ENCODE data around the gene SOX15. TPM values are rescaled to one million over a fixed set of nuclear protein-coding genes. Genes with fewer than 3 reads are reported as not detected.

SOX15 gene
- total and polyA plus RNA-seq, 2 of the 13 experiments (the other 11 are each of a cell fraction or from before 2014, with no cell fraction given), result 0.07 to 0.18 TPM

DNA sequence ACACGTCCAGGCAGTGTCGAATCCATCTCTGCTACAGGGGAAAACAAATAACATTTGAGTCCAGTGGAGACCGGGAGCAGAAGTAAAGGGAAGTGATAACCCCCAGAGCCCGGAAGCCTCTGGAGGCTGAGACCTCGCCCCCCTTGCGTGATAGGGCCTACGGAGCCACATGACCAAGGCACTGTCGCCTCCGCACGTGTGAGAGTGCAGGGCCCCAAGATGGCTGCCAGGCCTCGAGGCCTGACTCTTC is 17.6 kb downstream of the SOX15 start (continued):
- TF ChIP-seq, protein P1, sequence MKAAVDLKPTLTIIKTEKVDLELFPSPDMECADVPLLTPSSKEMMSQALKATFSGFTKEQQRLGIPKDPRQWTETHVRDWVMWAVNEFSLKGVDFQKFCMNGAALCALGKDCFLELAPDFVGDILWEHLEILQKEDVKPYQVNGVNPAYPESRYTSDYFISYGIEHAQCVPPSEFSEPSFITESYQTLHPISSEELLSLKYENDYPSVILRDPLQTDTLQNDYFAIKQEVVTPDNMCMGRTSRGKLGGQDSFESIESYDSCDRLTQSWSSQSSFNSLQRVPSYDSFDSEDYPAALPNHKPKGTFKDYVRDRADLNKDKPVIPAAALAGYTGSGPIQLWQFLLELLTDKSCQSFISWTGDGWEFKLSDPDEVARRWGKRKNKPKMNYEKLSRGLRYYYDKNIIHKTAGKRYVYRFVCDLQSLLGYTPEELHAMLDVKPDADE (CRISPR knock-in tag; IDR thresholded peaks at IDR 0.05), result no peak
- TF ChIP-seq ZNF891 (CRISPR knock-in tag; IDR thresholded peaks at IDR 0.05) (no peak; the same call in 1 of the 2 replicates), HOXA9 (CRISPR knock-in tag; IDR thresholded peaks at IDR 0.05; ENCODE audit: borderline replicate concordance) (no peak), GLI4 (CRISPR knock-in tag; IDR thresholded peaks at IDR 0.05; ENCODE audit: borderline replicate concordance) (no peak), ZNF496 (CRISPR knock-in tag; IDR thresholded peaks at IDR 0.05; ENCODE audit: insufficient replicate concordance) (no peak), ZNF510 (CRISPR knock-in tag; IDR thresholded peaks at IDR 0.05; ENCODE audit: low read depth) (0 out of 2 replicates have a peak, but pooled peaks have one; percentile 16), ZNF234 (CRISPR knock-in tag; conservative IDR thresholded peaks at IDR 0.05) (no peak), U2AF1 (optimal IDR thresholded peaks at IDR 0.05; ENCODE audit: low read depth, low read length) (peak; percentile 66), ZNF878 (CRISPR knock-in tag; IDR thresholded peaks at IDR 0.05) (no peak), ZNF597 (CRISPR knock-in tag; IDR thresholded peaks at IDR 0.05) (no peak), MNT (IDR thresholded peaks at IDR 0.05) (peak; percentile 94), ZNF749 (CRISPR knock-in tag; IDR thresholded peaks at IDR 0.05; ENCODE audit: borderline replicate concordance) (no peak), CENPBD1 (CRISPR knock-in tag; IDR thresholded peaks at IDR 0.05; ENCODE audit: borderline replicate concordance, low read depth) (no peak; the same call in 1 of the 2 replicates), MXI1 (IDR thresholded peaks at IDR 0.05; ENCODE audit: borderline replicate concordance, low read depth, low read length) (peak; percentile 97; the same call in 2 of the 3 replicates), AHR (CRISPR knock-in tag; IDR thresholded peaks at IDR 0.05) (no peak; the same call in 1 of the 2 replicates), PRDM4 (CRISPR knock-in tag; IDR thresholded peaks at IDR 0.05; ENCODE audit: borderline replicate concordance) (no peak), ZNF724P (CRISPR knock-in tag; IDR thresholded peaks at IDR 0.05; ENCODE audit: borderline replicate concordance) (no peak; the same call in 1 of the 2 replicates)
- TF ChIP-seq, protein P2, sequence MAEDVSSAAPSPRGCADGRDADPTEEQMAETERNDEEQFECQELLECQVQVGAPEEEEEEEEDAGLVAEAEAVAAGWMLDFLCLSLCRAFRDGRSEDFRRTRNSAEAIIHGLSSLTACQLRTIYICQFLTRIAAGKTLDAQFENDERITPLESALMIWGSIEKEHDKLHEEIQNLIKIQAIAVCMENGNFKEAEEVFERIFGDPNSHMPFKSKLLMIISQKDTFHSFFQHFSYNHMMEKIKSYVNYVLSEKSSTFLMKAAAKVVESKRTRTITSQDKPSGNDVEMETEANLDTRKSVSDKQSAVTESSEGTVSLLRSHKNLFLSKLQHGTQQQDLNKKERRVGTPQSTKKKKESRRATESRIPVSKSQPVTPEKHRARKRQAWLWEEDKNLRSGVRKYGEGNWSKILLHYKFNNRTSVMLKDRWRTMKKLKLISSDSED (CRISPR knock-in tag; IDR thresholded peaks at IDR 0.05), result no peak
- TF ChIP-seq, protein P3, sequence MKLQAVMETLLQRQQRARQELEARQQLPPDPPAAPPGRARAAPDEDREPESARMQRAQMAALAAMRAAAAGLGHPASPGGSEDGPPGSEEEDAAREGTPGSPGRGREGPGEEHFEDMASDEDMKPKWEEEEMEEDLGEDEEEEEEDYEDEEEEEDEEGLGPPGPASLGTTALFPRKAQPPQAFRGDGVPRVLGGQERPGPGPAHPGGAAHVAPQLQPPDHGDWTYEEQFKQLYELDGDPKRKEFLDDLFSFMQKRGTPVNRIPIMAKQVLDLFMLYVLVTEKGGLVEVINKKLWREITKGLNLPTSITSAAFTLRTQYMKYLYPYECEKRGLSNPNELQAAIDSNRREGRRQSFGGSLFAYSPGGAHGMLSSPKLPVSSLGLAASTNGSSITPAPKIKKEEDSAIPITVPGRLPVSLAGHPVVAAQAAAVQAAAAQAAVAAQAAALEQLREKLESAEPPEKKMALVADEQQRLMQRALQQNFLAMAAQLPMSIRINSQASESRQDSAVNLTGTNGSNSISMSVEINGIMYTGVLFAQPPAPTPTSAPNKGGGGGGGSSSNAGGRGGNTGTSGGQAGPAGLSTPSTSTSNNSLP (IDR thresholded peaks at IDR 0.05; ENCODE audit: low read depth, low read length), result no peak

All from HepG2 (cell line).